ENCODE measurements around the gene CANT1.

The CANT1 gene

GRCh38 chr17:78960928-78961327, 48.6 kb downstream of the CANT1 start:
- H3K27ac ChIP-seq: no peak overlapping the region
- H3K4me1 ChIP-seq: peaks cover 0 to 4% (median 0%) of the 10 kb centered on the region in 4 donors
- DNase-seq: no peak
- no peak for TF ChIP-seq CTCF (IDR thresholded peaks at IDR 0.05)
- H3K9me3 ChIP-seq: no peaks in the 10 kb centered on the region
- no peaks in the 10 kb centered on the region for H3K27me3 ChIP-seq
- H3K4me3 ChIP-seq: no peak overlapping the region
- intact Hi-C loops (cut with DNase I; ENCODE audit: low total_unique reads): no loop called here
- no peaks in the 10 kb centered on the region for H3K36me3 ChIP-seq

- no peak overlapping the region for H3K27ac ChIP-seq
- H3K27me3 ChIP-seq: no peaks in the 10 kb centered on the region
- H3K9me3 ChIP-seq: no peaks in the 10 kb centered on the region
- no peaks in the 10 kb centered on the region for H3K36me3 ChIP-seq
- no peak for TF ChIP-seq CTCF (IDR thresholded peaks at IDR 0.05)
- intact Hi-C loops (cut with DNase I; ENCODE audit: low total_unique reads): loop anchor here (5.0 kb wide), 1 partner anchor 58 kb away; the partner anchor contains the start of gene CEP295NL
- no peak overlapping the region for H3K4me3 ChIP-seq
- no peak for DNase-seq
- peaks cover 0 to 4% (median 0%) of the 10 kb centered on the region in 4 donors for H3K4me1 ChIP-seq
Observed at GRCh38 chr17:78959803-78960202, 49.8 kb downstream of the CANT1 start.

- no peak overlapping the region for H3K4me3 ChIP-seq
- no peak for DNase-seq
- intact Hi-C loops (cut with DNase I; ENCODE audit: low total_unique reads): loop anchor here (5.0 kb wide), 1 partner anchor 56 kb away; the partner anchor contains the start of gene CEP295NL
- peaks cover 0 to 4% (median 0%) of the 10 kb centered on the region in 4 donors for H3K4me1 ChIP-seq
- peaks cover 0 to 7% of the 10 kb centered on the region in 2 donors for H3K27me3 ChIP-seq
- no peaks in the 10 kb centered on the region for H3K9me3 ChIP-seq
- TF ChIP-seq CTCF (IDR thresholded peaks at IDR 0.05): no peak
- H3K36me3 ChIP-seq: no peaks in the 10 kb centered on the region
- H3K27ac ChIP-seq: no peak overlapping the region
Observed at GRCh38 chr17:78958641-78959127, 50.9 kb downstream of the CANT1 start.

- intact Hi-C loops (cut with DNase I; ENCODE audit: low total_unique reads): loop anchor here (5.0 kb wide), 1 partner anchor 55 kb away; the partner anchor contains the start of gene CEP295NL
- no peaks in the 10 kb centered on the region for H3K9me3 ChIP-seq
- H3K4me1 ChIP-seq: peaks cover 0 to 4% (median 0%) of the 10 kb centered on the region in 4 donors
- H3K27me3 ChIP-seq: peaks cover 0 to 7% of the 10 kb centered on the region in 2 donors
- no peak for TF ChIP-seq CTCF (IDR thresholded peaks at IDR 0.05)
- H3K27ac ChIP-seq: no peak overlapping the region
- H3K4me3 ChIP-seq: no peak overlapping the region
- DNase-seq: no peak
- no peaks in the 10 kb centered on the region for H3K36me3 ChIP-seq
Observed at GRCh38 chr17:78957128-78957527, 52.4 kb downstream of the CANT1 start.

GRCh38 chr17:78956254-78956653, 53.3 kb downstream of the CANT1 start:
- peaks cover 0 to 6% (median 4%) of the 10 kb centered on the region in 3 donors for H3K9me3 ChIP-seq

More at GRCh38 chr17:78956254-78956653, 53.3 kb downstream of the CANT1 start:
- no peaks in the 10 kb centered on the region for H3K36me3 ChIP-seq
- TF ChIP-seq CTCF (IDR thresholded peaks at IDR 0.05): no peak
- peaks cover 0 to 7% of the 10 kb centered on the region in 2 donors for H3K27me3 ChIP-seq
- DNase-seq: no peak
- H3K4me1 ChIP-seq: peaks cover 0 to 4% (median 0%) of the 10 kb centered on the region in 4 donors
- intact Hi-C loops (cut with DNase I; ENCODE audit: low total_unique reads): loop anchor here (5.0 kb wide), 1 partner anchor 54 kb away; the partner anchor contains the start of gene CEP295NL
- H3K4me3 ChIP-seq: no peak overlapping the region
- H3K27ac ChIP-seq: no peak overlapping the region
